Measurements from ENCODE around the gene NYAP2.

The NYAP2 gene

GRCh38 chr2:225399504-225399903, at the start of gene NYAP2:
TSS of gene NYAP2 (plus strand) at chr2:225399710. CDS start at chr2:225408881, 9,171 bp downstream.
- DNase-seq, result no peak

- DNase-seq, result no peak
Observed at GRCh38 chr2:225353579-225354085, 45.9 kb upstream of the NYAP2 start.

- DNase-seq, result no peak
Observed at GRCh38 chr2:225354281-225354774, 45.2 kb upstream of the NYAP2 start.

GRCh38 chr2:225355788-225356187, 43.7 kb upstream of the NYAP2 start:
- no peak for DNase-seq

- no peak for DNase-seq
Observed at GRCh38 chr2:225366731-225367130, 32.8 kb upstream of the NYAP2 start.

GRCh38 chr2:225367482-225367881, 32.0 kb upstream of the NYAP2 start:
- DNase-seq, result no peak

- no peak for DNase-seq
Observed at GRCh38 chr2:225378984-225379383, 20.5 kb upstream of the NYAP2 start.

- DNase-seq, result no peak
Observed at GRCh38 chr2:225379856-225380255, 19.7 kb upstream of the NYAP2 start.

- no peak for DNase-seq
Observed at GRCh38 chr2:225381609-225382008, 17.9 kb upstream of the NYAP2 start.

- DNase-seq, result no peak
Observed at GRCh38 chr2:225398372-225398771, 1.1 kb upstream of the NYAP2 start.

GRCh38 chr2:225400060-225400511, 576 bp downstream of the NYAP2 start:
- no peak for DNase-seq

GRCh38 chr2:225400546-225401400, 1.3 kb downstream of the NYAP2 start:
- no peak for DNase-seq

GRCh38 chr2:225402210-225402776, 2.8 kb downstream of the NYAP2 start:
- DNase-seq, result no peak

GRCh38 chr2:225411452-225411851, 11.9 kb downstream of the NYAP2 start:
- no peak for DNase-seq

GRCh38 chr2:225413786-225414185, 14.3 kb downstream of the NYAP2 start:
- no peak for DNase-seq

GRCh38 chr2:225414902-225415301, 15.4 kb downstream of the NYAP2 start:
- DNase-seq, result no peak

- no peak for DNase-seq
Observed at GRCh38 chr2:225415341-225415740, 15.8 kb downstream of the NYAP2 start.

GRCh38 chr2:225415792-225416191, 16.3 kb downstream of the NYAP2 start:
- DNase-seq, result no peak

- no peak for DNase-seq
Observed at GRCh38 chr2:225416616-225417367, 17.3 kb downstream of the NYAP2 start.

- DNase-seq, result no peak
Observed at GRCh38 chr2:225419033-225419432, 19.5 kb downstream of the NYAP2 start.

GRCh38 chr2:225422145-225422544, 22.6 kb downstream of the NYAP2 start:
- no peak for DNase-seq

- DNase-seq, result no peak
Observed at GRCh38 chr2:225425284-225425683, 25.8 kb downstream of the NYAP2 start.

GRCh38 chr2:225428360-225428759, 28.9 kb downstream of the NYAP2 start:
- no peak for DNase-seq
